ENCODE results near the gene NOL9. TPM values are rescaled to one million over a fixed set of nuclear protein-coding genes. Genes with fewer than 3 reads are reported as not detected.

The NOL9 gene
- total and polyA plus RNA-seq, 10 of the 15 experiments (the other 5 are each of a cell fraction or from before 2014, with no cell fraction given) = 3.9 to 35.9 (median 23.0) TPM

- Histone ChIP-seq H3K4me2 (ENCODE audit: control insufficient read depth, insufficient read depth) (peak within 1 kb of the TSS; percentile 75), H4K20me1 (ENCODE audit: control insufficient read depth, insufficient read depth) (no peaks in the 10 kb centered on the region), H3K9me3 (replicated peaks; ENCODE audit: control insufficient read depth, insufficient read depth, low read length) (no peaks in the 10 kb centered on the region), H2AFZ (ENCODE audit: control insufficient read depth, low read depth, low read length) (peak within 1 kb of the TSS; percentile 80), H3K27me3 (replicated peaks in 1 of 2; ENCODE audit: control insufficient read depth in 2 of 2, insufficient read depth in 2 of 2, low read length in 1 of 2) (no peaks in the 10 kb centered on the region), H3K27ac (ENCODE audit: control insufficient read depth, insufficient read depth) (peak within 1 kb of the TSS; percentile 68), H3K4me3 (peak within 1 kb of the TSS; percentile 89), H3K4me1 (ENCODE audit: control insufficient read depth, insufficient read depth, low read length) (peaks cover 13% of the 10 kb centered on the region), H3K9ac (ENCODE audit: control insufficient read depth, insufficient read depth, low read length) (peak within 1 kb of the TSS; percentile 85), H3K36me3 (ENCODE audit: control insufficient read depth in 2 of 2, insufficient read depth in 2 of 2, low read length in 1 of 2) (no peaks in the 10 kb centered on the region), H3K79me2 (ENCODE audit: control insufficient read depth, insufficient read depth, low read length) (peaks cover 21% of the 10 kb centered on the region)
- peak; percentile 98 for FAIRE-seq
- no TSS peak for BruUV-seq (replicated peaks)
- ChIA-PET RAD21 (ENCODE audit: unreplicated experiment) (interaction anchor here (0.6 to 4.7 kb wide), 6 partner anchors 22 to 338 kb away, joined by 3 to 38 read pairs (median 4); partner anchors contain the start of genes KLHL21, NOL9 and TAS1R1), CTCF (interaction anchor here (0.6 to 4.4 kb wide), 6 partner anchors 20 to 182 kb away, joined by 3 to 29 read pairs (median 5); partner anchors contain the start of genes NOL9 and TAS1R1), SMC1A (ENCODE audit: uncharacterized antibody, unreplicated experiment) (interaction anchor here (1.0 to 2.0 kb wide), 6 partner anchors 10 to 89 kb away, joined by 3 to 7 read pairs (median 4); no protein-coding TSS in a partner anchor), POLR2A (interaction anchor here (0.6 to 3.9 kb wide), 8 partner anchors 20 to 230 kb away, joined by 3 to 22 read pairs (median 4); partner anchors contain the start of genes KLHL21 and NOL9)
- 16% methylated on average over 56 of the region's 58 CpGs for WGBS (ENCODE audit: insufficient coverage, insufficient replicate concordance, low lambda C conversion rate, missing lambda C conversion rate)
- intact Hi-C loops (cut with micrococcal nuclease; ENCODE audit: unreplicated experiment) (no loop called here), in situ Hi-C loops (cut with MboI) (no loop called here)
- ATAC-seq = peak; percentile 97
- DNase-seq (ENCODE audit: low read depth, low spot score) = peak; percentile 74
- TF ChIP-seq HDAC2 (IDR thresholded peaks at IDR 0.05) (no peak), EP300 (IDR thresholded peaks at IDR 0.05; ENCODE audit: borderline replicate concordance in 1 of 2, control insufficient read depth in 1 of 2, low read depth in 2 of 2, low read length in 2 of 2) (no peak), POLR2AphosphoS2 (IDR thresholded peaks at IDR 0.05; ENCODE audit: low read depth, low read length) (peak; percentile 96), EGR1 (IDR thresholded peaks at IDR 0.05; ENCODE audit: borderline replicate concordance in 1 of 2, low read depth in 2 of 2, low read length in 2 of 2) (no peak), MAX (IDR thresholded peaks at IDR 0.05; ENCODE audit: low read depth, low read length) (0 out of 2 replicates have a peak, but pooled peaks have one; percentile 41), ATF7 (IDR thresholded peaks at IDR 0.05; ENCODE audit: low read depth) (no peak), SUPT20H (IDR thresholded peaks at IDR 0.05; ENCODE audit: borderline replicate concordance, control insufficient read depth, low read depth, low read length) (no peak), CREB1 (IDR thresholded peaks at IDR 0.05; ENCODE audit: low read depth) (peak; percentile 93), MYC (IDR thresholded peaks at IDR 0.05; ENCODE audit: insufficient read depth, insufficient read length, insufficient replicate concordance, low read length, severe bottlenecking) (peak; percentile 29), TCF3 (IDR thresholded peaks at IDR 0.05; ENCODE audit: borderline replicate concordance, insufficient read depth, low read depth, low read length) (no peak), NBN (IDR thresholded peaks at IDR 0.05) (no peak), SIX5 (IDR thresholded peaks at IDR 0.05; ENCODE audit: low read depth, low read length, severe bottlenecking) (no peak), NR2C2 (IDR thresholded peaks at IDR 0.05; ENCODE audit: borderline replicate concordance, control insufficient read depth, insufficient read length, low read depth) (no peak), BHLHE40 (IDR thresholded peaks at IDR 0.05; ENCODE audit: borderline replicate concordance in 1 of 2, low read depth in 2 of 2, low read length in 1 of 2) (peak; percentile 68 to 89; a peak in 3 of 4 replicates), IKZF2 (IDR thresholded peaks at IDR 0.05) (no peak), FOXK2 (IDR thresholded peaks at IDR 0.05) (no peak), BACH1 (IDR thresholded peaks at IDR 0.05; ENCODE audit: borderline replicate concordance) (peak; percentile 60; the same call in 1 of the 2 replicates), CBFB (IDR thresholded peaks at IDR 0.05; ENCODE audit: low read depth) (no peak), POLR2AphosphoS5 (IDR thresholded peaks at IDR 0.05; ENCODE audit: low read length) (peak; percentile 93), IRF5 (IDR thresholded peaks at IDR 0.05; ENCODE audit: borderline replicate concordance) (no peak), BRCA1 (IDR thresholded peaks at IDR 0.05; ENCODE audit: low read depth, low read length) (no peak), LARP7 (IDR thresholded peaks at IDR 0.05) (no peak)
Measured at GRCh38 chr1:6579374-6580118, 25.2 kb upstream of the NOL9 start, which contains the start of gene ZBTB48. Gene ZBTB48, plus strand, starts transcription at chr1:6579994. Its CDS starts 616 bp downstream, at chr1:6580610.
